Loucy (cell line): Measurements from ENCODE around the gene PI16.

Experiments
- CTCF ChIP-seq: fragments of 200-600 bp; sonication (generic); conservative IDR thresholded peaks from 2 replicates; pipeline ENCODE4 v1.5.1; 2014; ENCODE audit warnings: mild to moderate bottlenecking, antibody characterized with exemption, low read length
- EZH2phosphoT487 ChIP-seq: fragments of 200-600 bp; IDR thresholded peaks from 2 replicates; pipeline ENCODE4 v1.6.1; 2018; ENCODE audit warnings: antibody characterized with exemption, mild to moderate bottlenecking, moderate library complexity, borderline replicate concordance

- TF ChIP-seq CTCF (no peak), EZH2phosphoT487 (no peak)
Measured at GRCh38 chr6:37008484-37009465, 54.2 kb downstream of the PI16 start.
